ENCODE data around the gene MYO7B. TPM values are rescaled to one million over a fixed set of nuclear protein-coding genes. Genes with fewer than 3 reads are reported as not detected.

The MYO7B gene
- total and polyA plus RNA-seq, 2 donors (not counting 1 experiment from before 2014, with no cell fraction given) = under 0.01 TPM; not detected in 1

- no peak overlapping the region for H2AFZ ChIP-seq (ENCODE audit: low read length)
- H3K27ac ChIP-seq (ENCODE audit: insufficient read depth, low read length) = no peak overlapping the region
- no peak overlapping the region for H3K9ac ChIP-seq (ENCODE audit: insufficient read depth, low read length)
- TF ChIP-seq CTCF (conservative IDR thresholded peaks at IDR 0.05 in 1 of 2, IDR thresholded peaks at IDR 0.05 in 1 of 2; ENCODE audit: low read depth in 1 of 2, low read length in 2 of 2) (no peak), EZH2 (IDR thresholded peaks at IDR 0.05; ENCODE audit: low read length, missing control alignments) (no peak)
- H4K20me1 ChIP-seq (ENCODE audit: control insufficient read depth, extremely low read depth, insufficient read depth, low read length) = no peaks in the 10 kb centered on the region
- peaks cover 2% of the 10 kb centered on the region for H3K4me1 ChIP-seq (ENCODE audit: control insufficient read depth, extremely low read depth, insufficient read depth, low read length)
- H3K4me3 ChIP-seq (replicated peaks in 1 of 4; ENCODE audit: control extremely low read depth in 1 of 4, insufficient read depth in 1 of 4, low read depth in 3 of 4, low read length in 4 of 4) = no peak overlapping the region
- no peaks in the 10 kb centered on the region for H3K27me3 ChIP-seq (ENCODE audit: control insufficient read depth, insufficient read depth, low read length)
- H3K4me2 ChIP-seq (ENCODE audit: extremely low read depth, insufficient read depth, low read length) = no peak overlapping the region
- H3K36me3 ChIP-seq (ENCODE audit: control insufficient read depth, insufficient read depth, low read length) = no peaks in the 10 kb centered on the region
- no peak for DNase-seq (ENCODE audit: low read depth in 2 of 2)
- H3K79me2 ChIP-seq (ENCODE audit: control insufficient read depth, insufficient read depth, low read length) = no peaks in the 10 kb centered on the region
- no peaks in the 10 kb centered on the region for H3K9me3 ChIP-seq (ENCODE audit: control insufficient read depth, insufficient read depth, low read depth, low read length)
These were observed 108.1 kb downstream of the MYO7B start for GRCh38 chr2:127643439-127644065.

- no peaks in the 10 kb centered on the region for H3K9me3 ChIP-seq (ENCODE audit: control insufficient read depth, insufficient read depth, low read depth, low read length)
- no peaks in the 10 kb centered on the region for H3K79me2 ChIP-seq (ENCODE audit: control insufficient read depth, insufficient read depth, low read length)
- H3K9ac ChIP-seq (ENCODE audit: insufficient read depth, low read length) = no peak overlapping the region
- H4K20me1 ChIP-seq (ENCODE audit: control insufficient read depth, extremely low read depth, insufficient read depth, low read length) = no peaks in the 10 kb centered on the region
- H3K27me3 ChIP-seq (ENCODE audit: control insufficient read depth, insufficient read depth, low read length) = no peaks in the 10 kb centered on the region
- no peaks in the 10 kb centered on the region for H3K36me3 ChIP-seq (ENCODE audit: control insufficient read depth, insufficient read depth, low read length)
- H2AFZ ChIP-seq (ENCODE audit: low read length) = no peak overlapping the region
- TF ChIP-seq EZH2 (IDR thresholded peaks at IDR 0.05; ENCODE audit: low read length, missing control alignments) (no peak), CTCF (conservative IDR thresholded peaks at IDR 0.05 in 1 of 2, IDR thresholded peaks at IDR 0.05 in 1 of 2; ENCODE audit: low read depth in 1 of 2, low read length in 2 of 2) (no peak)
- no peak overlapping the region for H3K4me2 ChIP-seq (ENCODE audit: extremely low read depth, insufficient read depth, low read length)
- DNase-seq (ENCODE audit: low read depth in 2 of 2) = no peak
- no peak overlapping the region for H3K4me3 ChIP-seq (replicated peaks in 1 of 4; ENCODE audit: control extremely low read depth in 1 of 4, insufficient read depth in 1 of 4, low read depth in 3 of 4, low read length in 4 of 4)
- H3K4me1 ChIP-seq (ENCODE audit: control insufficient read depth, extremely low read depth, insufficient read depth, low read length) = peaks cover 2% of the 10 kb centered on the region
- no peak overlapping the region for H3K27ac ChIP-seq (ENCODE audit: insufficient read depth, low read length)
These were observed 108.9 kb downstream of the MYO7B start for GRCh38 chr2:127644066-127645025.

GRCh38 chr2:127645026-127645394, 109.5 kb downstream of the MYO7B start:
- H3K36me3 ChIP-seq (ENCODE audit: control insufficient read depth, insufficient read depth, low read length) = no peaks in the 10 kb centered on the region
- H3K9ac ChIP-seq (ENCODE audit: insufficient read depth, low read length) = no peak overlapping the region
- H3K27me3 ChIP-seq (ENCODE audit: control insufficient read depth, insufficient read depth, low read length) = no peaks in the 10 kb centered on the region
- H3K27ac ChIP-seq (ENCODE audit: insufficient read depth, low read length) = no peak overlapping the region
- H2AFZ ChIP-seq (ENCODE audit: low read length) = no peak overlapping the region
- H3K79me2 ChIP-seq (ENCODE audit: control insufficient read depth, insufficient read depth, low read length) = no peaks in the 10 kb centered on the region
- H3K4me2 ChIP-seq (ENCODE audit: extremely low read depth, insufficient read depth, low read length) = no peak overlapping the region
- DNase-seq (ENCODE audit: low read depth in 2 of 2) = no peak
- TF ChIP-seq CTCF (conservative IDR thresholded peaks at IDR 0.05 in 1 of 2, IDR thresholded peaks at IDR 0.05 in 1 of 2; ENCODE audit: low read depth in 1 of 2, low read length in 2 of 2) = no peak
- TF ChIP-seq EZH2 (IDR thresholded peaks at IDR 0.05; ENCODE audit: low read length, missing control alignments) = no peak
- no peak overlapping the region for H3K4me3 ChIP-seq (replicated peaks in 1 of 4; ENCODE audit: control extremely low read depth in 1 of 4, insufficient read depth in 1 of 4, low read depth in 3 of 4, low read length in 4 of 4)
- H4K20me1 ChIP-seq (ENCODE audit: control insufficient read depth, extremely low read depth, insufficient read depth, low read length) = no peaks in the 10 kb centered on the region
- H3K9me3 ChIP-seq (ENCODE audit: control insufficient read depth, insufficient read depth, low read depth, low read length) = no peaks in the 10 kb centered on the region
- H3K4me1 ChIP-seq (ENCODE audit: control insufficient read depth, extremely low read depth, insufficient read depth, low read length) = peaks cover 3% of the 10 kb centered on the region
